ENCODE measurements around the gene DHPS. TPM values are rescaled to one million over a fixed set of nuclear protein-coding genes. Genes with fewer than 3 reads are reported as not detected.

DHPS gene
- total RNA-seq, 2 donors from 2014 or later = 140 to 150 TPM

- no peak for ATAC-seq (replicated peaks in 1 of 2)
- H3K4me3 Mint-ChIP-seq = no peak overlapping the region
- no peak overlapping the region for H3K27ac Mint-ChIP-seq
These were observed 40.2 kb downstream of the DHPS start for GRCh38 chr19:12641456-12641855.

GRCh38 chr19:12639901-12640613 is 41.6 kb downstream of the DHPS start:
- no peaks in the 10 kb centered on the region for H3K27me3 Mint-ChIP-seq (ENCODE audit: low read depth)
- peak; percentile 90 for DNase-seq
- peaks cover 20% of the 10 kb centered on the region for H3K4me1 Mint-ChIP-seq (ENCODE audit: low read depth)
- H3K36me3 Mint-ChIP-seq (ENCODE audit: insufficient read depth in 2 of 2) = peaks cover 0 to 3% of the 10 kb centered on the region in 2 donors
- H3K27ac Mint-ChIP-seq = peak overlapping the region; percentile 3
- H3K9me3 Mint-ChIP-seq = no peaks in the 10 kb centered on the region
- H3K4me3 Mint-ChIP-seq = peak overlapping the region; percentile 49 to 66
- ATAC-seq (replicated peaks in 1 of 2) = peak; percentile 92 to 96

More at GRCh38 chr19:12641456-12641855, 40.2 kb downstream of the DHPS start:
- Mint-ChIP-seq H3K36me3 (ENCODE audit: insufficient read depth in 2 of 2) (peaks cover 0 to 1% of the 10 kb centered on the region in 2 donors), H3K9me3 (no peaks in the 10 kb centered on the region), H3K4me1 (ENCODE audit: low read depth) (peaks cover 17% of the 10 kb centered on the region), H3K27me3 (ENCODE audit: low read depth) (no peaks in the 10 kb centered on the region)
- DNase-seq = no peak

GRCh38 chr19:12638611-12639182 is 43.0 kb downstream of the DHPS start:
- H3K27ac Mint-ChIP-seq = no peak overlapping the region
- H3K4me3 Mint-ChIP-seq = no peak overlapping the region
- no peaks in the 10 kb centered on the region for H3K9me3 Mint-ChIP-seq
- no peak for DNase-seq
- H3K4me1 Mint-ChIP-seq (ENCODE audit: low read depth) = peaks cover 22% of the 10 kb centered on the region
- ATAC-seq (replicated peaks in 1 of 2) = no peak
- no peaks in the 10 kb centered on the region for H3K27me3 Mint-ChIP-seq (ENCODE audit: low read depth)
- peaks cover 0 to 7% of the 10 kb centered on the region in 2 donors for H3K36me3 Mint-ChIP-seq (ENCODE audit: insufficient read depth in 2 of 2)

- ATAC-seq (replicated peaks in 1 of 2) (no peak), DNase-seq (no peak)
- Mint-ChIP-seq H3K4me1 (ENCODE audit: low read depth) (peaks cover 22% of the 10 kb centered on the region), H3K36me3 (ENCODE audit: insufficient read depth in 2 of 2) (peaks cover 0 to 7% of the 10 kb centered on the region in 2 donors), H3K9me3 (no peaks in the 10 kb centered on the region), H3K27me3 (ENCODE audit: low read depth) (no peaks in the 10 kb centered on the region), H3K27ac (no peak overlapping the region), H3K4me3 (no peak overlapping the region)
These were observed 45.0 kb downstream of the DHPS start for GRCh38 chr19:12636631-12637030.

GRCh38 chr19:12629215-12629614 is 52.5 kb downstream of the DHPS start:
- peak overlapping the region; percentile 31 for H3K27ac Mint-ChIP-seq
- no peak for ATAC-seq (replicated peaks in 1 of 2)
- H3K36me3 Mint-ChIP-seq (ENCODE audit: insufficient read depth in 2 of 2) = peaks cover 27 to 46% of the 10 kb centered on the region in 2 donors
- H3K9me3 Mint-ChIP-seq = peaks cover 13 to 15% of the 10 kb centered on the region in 2 donors
- H3K4me1 Mint-ChIP-seq (ENCODE audit: low read depth) = peaks cover 9% of the 10 kb centered on the region
- H3K27me3 Mint-ChIP-seq (ENCODE audit: low read depth) = no peaks in the 10 kb centered on the region
- no peak for DNase-seq
- H3K4me3 Mint-ChIP-seq = no peak overlapping the region

- Mint-ChIP-seq H3K4me1 (ENCODE audit: low read depth) (peaks cover 9% of the 10 kb centered on the region), H3K4me3 (no peak overlapping the region), H3K27me3 (ENCODE audit: low read depth) (no peaks in the 10 kb centered on the region), H3K9me3 (peaks cover 13 to 15% of the 10 kb centered on the region in 2 donors), H3K27ac (no peak overlapping the region), H3K36me3 (ENCODE audit: insufficient read depth in 2 of 2) (peaks cover 29 to 47% of the 10 kb centered on the region in 2 donors)
- DNase-seq = no peak
- ATAC-seq (replicated peaks in 1 of 2) = no peak
These were observed 53.3 kb downstream of the DHPS start for GRCh38 chr19:12628040-12629022.

GRCh38 chr19:12626958-12627357 is 54.7 kb downstream of the DHPS start:
- H3K4me1 Mint-ChIP-seq (ENCODE audit: low read depth) = peaks cover 9% of the 10 kb centered on the region
- peaks cover 29 to 47% of the 10 kb centered on the region in 2 donors for H3K36me3 Mint-ChIP-seq (ENCODE audit: insufficient read depth in 2 of 2)
- no peak for ATAC-seq (replicated peaks in 1 of 2)
- peaks cover 13 to 15% of the 10 kb centered on the region in 2 donors for H3K9me3 Mint-ChIP-seq
- no peak for DNase-seq
- H3K27me3 Mint-ChIP-seq (ENCODE audit: low read depth) = no peaks in the 10 kb centered on the region
- no peak overlapping the region for H3K4me3 Mint-ChIP-seq
- H3K27ac Mint-ChIP-seq = no peak overlapping the region

Other genes starting within 250 kb of the DHPS start
- gene ZNF443, start 240.9 kb downstream of the DHPS start, total RNA-seq = 1 to 10 TPM; 4.3 to 4.8 TPM
- gene ZNF709, start 197.1 kb downstream of the DHPS start, total RNA-seq = 1 to 10 TPM; 3.6 to 4.8 TPM
- gene ZNF564, start 130.4 kb downstream of the DHPS start, total RNA-seq = 1 to 10 TPM; 6.9 to 9.0 TPM
- gene ZNF490, start 71.1 kb downstream of the DHPS start, total RNA-seq = 10 to 100 TPM; 12.8 to 16.0 TPM
- 10 to 100 TPM; 19.8 to 21.0 TPM for gene ZNF791, start 71.0 kb downstream of the DHPS start, total RNA-seq
- 100 to 1,000 TPM in 1 of 2 donors, 10 to 100 TPM in 1; 75.8 to 109 TPM for gene MAN2B1, start 15.1 kb downstream of the DHPS start, total RNA-seq
- 10 to 100 TPM; 18.4 to 24.0 TPM for gene WDR83, start 15.1 kb downstream of the DHPS start, total RNA-seq
- not detected for gene GNG14, start 6.1 kb upstream of the DHPS start, total RNA-seq
- 1 to 10 TPM; 3.5 to 6.9 TPM for gene FBXW9, start 14.8 kb upstream of the DHPS start, total RNA-seq
- 10 to 100 TPM; 62.6 to 73.2 TPM for gene TNPO2, start 42.1 kb upstream of the DHPS start, total RNA-seq
- 100 to 1,000 TPM; 131 to 134 TPM for gene TRIR, start 52.8 kb upstream of the DHPS start, total RNA-seq
- gene GET3, start 55.6 kb upstream of the DHPS start, total RNA-seq = 10 to 100 TPM; 42.6 to 43.7 TPM
- not detected for gene BEST2, start 69.9 kb upstream of the DHPS start, total RNA-seq
- gene HOOK2, start 93.7 kb upstream of the DHPS start, total RNA-seq = 10 to 100 TPM; 38.8 to 41.0 TPM
- 100 to 1,000 TPM; 574 to 618 TPM for gene JUNB, start 109.6 kb upstream of the DHPS start, total RNA-seq
- 100 to 1,000 TPM; 202 to 223 TPM for gene PRDX2, start 119.9 kb upstream of the DHPS start, total RNA-seq
- gene THSD8, start 120.2 kb upstream of the DHPS start, total RNA-seq = 10 to 100 TPM; 23.7 to 27.1 TPM
- 10 to 100 TPM; 29.6 to 31.1 TPM for gene RNASEH2A, start 124.7 kb upstream of the DHPS start, total RNA-seq
- not detected for gene RTBDN, start 152.7 kb upstream of the DHPS start, total RNA-seq
- gene MAST1, start 156.6 kb upstream of the DHPS start, total RNA-seq = 1 to 10 TPM; 5.8 to 6.0 TPM
- gene DNASE2, start 199.6 kb upstream of the DHPS start, total RNA-seq = 10 to 100 TPM; 34.5 to 39.1 TPM
- gene KLF1, start 205.3 kb upstream of the DHPS start, total RNA-seq = under 1 TPM; 0.19 to 0.58 TPM
- gene GCDH, start 209.3 kb upstream of the DHPS start, total RNA-seq = 10 to 100 TPM; 23.2 to 25.1 TPM
- 1 to 10 TPM; 3.1 to 4.5 TPM for gene SYCE2, start 237.4 kb upstream of the DHPS start, total RNA-seq